HEK293 (cell line): ENCODE results near the gene LAMA1.

Experiments used
- CTCF ChIA-PET: fragments of 350-600 bp; formaldehyde crosslinking; extraction: SDS; loops from one replicate; lab custom pipeline; 2021; ENCODE audit warnings: antibody characterized with exemption; lab: Yijun Ruan, JAX
- POLR2A ChIA-PET: fragments of 300-600 bp; formaldehyde crosslinking; extraction: SDS; loops from one replicate; lab custom pipeline; 2020; ENCODE audit warnings: antibody characterized with exemption, inconsistent platforms; lab: Yijun Ruan, JAX
- H3K27ac ChIP-seq: fragments of 200-500 bp; sonication (Bioruptor generic); 2 replicates; pipeline ENCODE4 v1.5.1; 2014; ENCODE audit warnings: low read depth, low read length, control low read depth, inconsistent platforms; ENCODE audit errors: extremely low read depth
- H3K36me3 ChIP-seq, 2 experiments: fragments of 200-500 bp in 1 of 2; sonication (Bioruptor generic) in 1 of 2; 1 replicate in 1 of 2; 2 replicates in 1 of 2; pipeline ENCODE4 v1.5.1; 2014 to 2017; ENCODE audit warnings: inconsistent platforms in 2 of 2, low read length in 2 of 2; ENCODE audit not compliant: control insufficient read depth in 2 of 2, insufficient read depth in 1 of 2
- H3K4me1 ChIP-seq: fragments of 200-500 bp; sonication (Bioruptor generic); 2 replicates; pipeline ENCODE4 v1.5.1; 2014; ENCODE audit warnings: mild to moderate bottlenecking, low read length, inconsistent platforms; ENCODE audit not compliant: control insufficient read depth, insufficient read depth
- H3K4me3 ChIP-seq: 2 replicates; pipeline ENCODE4 v1.5.1; 2011; ENCODE audit warnings: low read depth, mild to moderate bottlenecking, control low read depth, low read length, moderate library complexity
- H3K9me3 ChIP-seq: fragments of 200-500 bp; sonication (Bioruptor generic); 2 replicates; pipeline ENCODE4 v1.5.1; 2014; ENCODE audit warnings: low read depth, low read length, inconsistent platforms; ENCODE audit not compliant: control insufficient read depth, insufficient read depth
- EGR2 ChIP-seq: fragments of 450-650 bp; formaldehyde crosslinking; IDR thresholded peaks from 2 replicates; pipeline ENCODE4 v1.5.1; 2016; ENCODE audit warnings: low read depth, missing biosample characterization, missing genetic modification characterization
- GLIS1 ChIP-seq: fragments of 450-650 bp; formaldehyde crosslinking; IDR thresholded peaks from 2 replicates; pipeline ENCODE4 v1.5.1; 2016; ENCODE audit warnings: missing biosample characterization, missing genetic modification characterization
- KLF9 ChIP-seq: fragments of 450-650 bp; formaldehyde crosslinking; IDR thresholded peaks from 2 replicates; pipeline ENCODE4 v1.5.1; 2016; ENCODE audit warnings: missing biosample characterization, missing genetic modification characterization, low read depth
- OVOL3 ChIP-seq: fragments of 450-650 bp; formaldehyde crosslinking; IDR thresholded peaks from 2 replicates; pipeline ENCODE4 v1.5.1; 2016; ENCODE audit warnings: missing biosample characterization, missing genetic modification characterization
- SETDB1 ChIP-seq: IDR thresholded peaks from one replicate; pipeline ENCODE4 v1.6.1; 2017; ENCODE audit warnings: mild to moderate bottlenecking, low read length, moderate library complexity, mixed read lengths; ENCODE audit not compliant: insufficient read length
- SP2 ChIP-seq: fragments of 450-650 bp; formaldehyde crosslinking; IDR thresholded peaks from 2 replicates; pipeline ENCODE4 v1.5.1; 2016; ENCODE audit warnings: missing biosample characterization, missing genetic modification characterization
- ZBTB6 ChIP-seq: fragments of 450-650 bp; formaldehyde crosslinking; IDR thresholded peaks from 2 replicates; pipeline ENCODE4 v1.5.1; 2017; ENCODE audit warnings: missing biosample characterization, missing genetic modification characterization
- ZEB2 ChIP-seq: fragments of 450-650 bp; formaldehyde crosslinking; IDR thresholded peaks from 2 replicates; pipeline ENCODE4 v1.5.1; 2016; ENCODE audit warnings: missing biosample characterization, missing genetic modification characterization
- ZNF132 ChIP-seq: fragments of 450-650 bp; formaldehyde crosslinking; IDR thresholded peaks from 2 replicates; pipeline ENCODE4 v1.5.1; 2017; ENCODE audit warnings: missing biosample characterization, missing genetic modification characterization, borderline replicate concordance
- ZNF214 ChIP-seq: fragments of 450-650 bp; formaldehyde crosslinking; IDR thresholded peaks from 2 replicates; pipeline ENCODE4 v1.5.1; 2017; ENCODE audit warnings: missing biosample characterization, mild to moderate bottlenecking, missing genetic modification characterization, borderline replicate concordance
- ZNF266 ChIP-seq: fragments of 450-650 bp; formaldehyde crosslinking; IDR thresholded peaks from 2 replicates; pipeline ENCODE4 v1.5.1; 2016; ENCODE audit warnings: missing biosample characterization, missing genetic modification characterization, low read depth
- ZNF394 ChIP-seq: fragments of 450-650 bp; formaldehyde crosslinking; IDR thresholded peaks from 2 replicates; pipeline ENCODE4 v1.5.1; 2016; ENCODE audit warnings: missing biosample characterization, missing genetic modification characterization, mild to moderate bottlenecking, moderate library complexity, borderline replicate concordance
- ZNF610 ChIP-seq: fragments of 450-650 bp; formaldehyde crosslinking; IDR thresholded peaks from 2 replicates; pipeline ENCODE4 v1.5.1; 2016; ENCODE audit warnings: missing biosample characterization, missing genetic modification characterization, borderline replicate concordance
- ZNF777 ChIP-seq: fragments of 450-650 bp; formaldehyde crosslinking; IDR thresholded peaks from 2 replicates; pipeline ENCODE4 v1.5.1; 2017; ENCODE audit warnings: missing biosample characterization, missing genetic modification characterization, borderline replicate concordance
- ZNF837 ChIP-seq: fragments of 450-650 bp; formaldehyde crosslinking; IDR thresholded peaks from 2 replicates; pipeline ENCODE4 v1.5.1; 2016; ENCODE audit warnings: missing biosample characterization, missing genetic modification characterization
- ZSCAN23 ChIP-seq: fragments of 450-650 bp; formaldehyde crosslinking; IDR thresholded peaks from 2 replicates; pipeline ENCODE4 v1.5.1; 2016; ENCODE audit warnings: missing biosample characterization, missing genetic modification characterization
- ZXDB ChIP-seq: fragments of 450-650 bp; formaldehyde crosslinking; IDR thresholded peaks from 2 replicates; pipeline ENCODE4 v1.5.1; 2016; ENCODE audit warnings: missing biosample characterization, missing genetic modification characterization
- TF ChIP-seq, protein P1 (sequence below): fragments of 450-650 bp; formaldehyde crosslinking; IDR thresholded peaks from 2 replicates; pipeline ENCODE4 v1.5.1; 2016; ENCODE audit warnings: missing biosample characterization, missing genetic modification characterization, borderline replicate concordance
- TF ChIP-seq, protein P2 (sequence below): fragments of 450-650 bp; formaldehyde crosslinking; IDR thresholded peaks from 2 replicates; pipeline ENCODE4 v1.5.1; 2017; ENCODE audit warnings: missing biosample characterization, missing genetic modification characterization

Gene LAMA1

DNA sequence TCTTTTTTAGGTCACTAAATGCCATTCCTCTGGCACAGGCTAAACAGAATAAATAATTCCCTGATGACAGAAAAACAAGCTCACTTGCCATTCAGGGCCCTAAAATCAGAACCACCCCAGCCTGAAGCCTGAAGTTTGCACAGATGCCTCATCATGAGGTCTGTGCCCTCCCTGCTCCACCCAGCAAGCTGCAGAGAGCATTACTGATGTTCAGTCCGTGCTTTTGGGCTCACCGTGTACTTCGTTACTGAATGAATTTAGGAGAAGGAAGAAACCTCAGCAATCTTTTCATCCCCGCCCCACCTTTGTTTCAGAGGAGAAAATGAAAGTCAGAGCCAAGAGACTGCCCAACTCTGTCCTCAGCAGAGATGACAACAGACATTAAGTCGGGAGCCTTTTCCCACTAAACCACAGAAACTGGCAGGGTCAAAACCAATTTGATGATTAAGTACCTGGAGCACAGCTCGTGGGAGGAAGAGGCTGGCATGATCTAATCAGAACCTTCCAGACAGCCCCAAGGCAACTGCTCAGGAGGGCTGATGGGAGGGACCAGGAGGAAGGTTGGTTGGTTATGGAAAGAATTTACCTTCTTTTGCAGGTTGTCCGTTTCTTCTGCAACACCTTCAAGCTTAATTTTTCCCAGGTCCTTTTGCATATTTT is 122.7 kb downstream of the LAMA1 start (continued):
- TF ChIP-seq, protein P1, sequence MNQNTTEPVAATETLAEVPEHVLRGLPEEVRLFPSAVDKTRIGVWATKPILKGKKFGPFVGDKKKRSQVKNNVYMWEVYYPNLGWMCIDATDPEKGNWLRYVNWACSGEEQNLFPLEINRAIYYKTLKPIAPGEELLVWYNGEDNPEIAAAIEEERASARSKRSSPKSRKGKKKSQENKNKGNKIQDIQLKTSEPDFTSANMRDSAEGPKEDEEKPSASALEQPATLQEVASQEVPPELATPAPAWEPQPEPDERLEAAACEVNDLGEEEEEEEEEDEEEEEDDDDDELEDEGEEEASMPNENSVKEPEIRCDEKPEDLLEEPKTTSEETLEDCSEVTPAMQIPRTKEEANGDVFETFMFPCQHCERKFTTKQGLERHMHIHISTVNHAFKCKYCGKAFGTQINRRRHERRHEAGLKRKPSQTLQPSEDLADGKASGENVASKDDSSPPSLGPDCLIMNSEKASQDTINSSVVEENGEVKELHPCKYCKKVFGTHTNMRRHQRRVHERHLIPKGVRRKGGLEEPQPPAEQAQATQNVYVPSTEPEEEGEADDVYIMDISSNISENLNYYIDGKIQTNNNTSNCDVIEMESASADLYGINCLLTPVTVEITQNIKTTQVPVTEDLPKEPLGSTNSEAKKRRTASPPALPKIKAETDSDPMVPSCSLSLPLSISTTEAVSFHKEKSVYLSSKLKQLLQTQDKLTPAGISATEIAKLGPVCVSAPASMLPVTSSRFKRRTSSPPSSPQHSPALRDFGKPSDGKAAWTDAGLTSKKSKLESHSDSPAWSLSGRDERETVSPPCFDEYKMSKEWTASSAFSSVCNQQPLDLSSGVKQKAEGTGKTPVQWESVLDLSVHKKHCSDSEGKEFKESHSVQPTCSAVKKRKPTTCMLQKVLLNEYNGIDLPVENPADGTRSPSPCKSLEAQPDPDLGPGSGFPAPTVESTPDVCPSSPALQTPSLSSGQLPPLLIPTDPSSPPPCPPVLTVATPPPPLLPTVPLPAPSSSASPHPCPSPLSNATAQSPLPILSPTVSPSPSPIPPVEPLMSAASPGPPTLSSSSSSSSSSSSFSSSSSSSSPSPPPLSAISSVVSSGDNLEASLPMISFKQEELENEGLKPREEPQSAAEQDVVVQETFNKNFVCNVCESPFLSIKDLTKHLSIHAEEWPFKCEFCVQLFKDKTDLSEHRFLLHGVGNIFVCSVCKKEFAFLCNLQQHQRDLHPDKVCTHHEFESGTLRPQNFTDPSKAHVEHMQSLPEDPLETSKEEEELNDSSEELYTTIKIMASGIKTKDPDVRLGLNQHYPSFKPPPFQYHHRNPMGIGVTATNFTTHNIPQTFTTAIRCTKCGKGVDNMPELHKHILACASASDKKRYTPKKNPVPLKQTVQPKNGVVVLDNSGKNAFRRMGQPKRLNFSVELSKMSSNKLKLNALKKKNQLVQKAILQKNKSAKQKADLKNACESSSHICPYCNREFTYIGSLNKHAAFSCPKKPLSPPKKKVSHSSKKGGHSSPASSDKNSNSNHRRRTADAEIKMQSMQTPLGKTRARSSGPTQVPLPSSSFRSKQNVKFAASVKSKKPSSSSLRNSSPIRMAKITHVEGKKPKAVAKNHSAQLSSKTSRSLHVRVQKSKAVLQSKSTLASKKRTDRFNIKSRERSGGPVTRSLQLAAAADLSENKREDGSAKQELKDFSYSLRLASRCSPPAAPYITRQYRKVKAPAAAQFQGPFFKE (tag by site-specific recombination), result no peak
- no peak for TF ChIP-seq ZXDB (tag by site-specific recombination)
- TF ChIP-seq SETDB1, result no peak
- no peak for TF ChIP-seq OVOL3 (tag by site-specific recombination)
- TF ChIP-seq ZBTB6, result no peak
- no peak for TF ChIP-seq ZNF610 (tag by site-specific recombination)
- TF ChIP-seq ZNF837 (tag by site-specific recombination), result no peak
- no peak for TF ChIP-seq ZEB2
- TF ChIP-seq SP2 (tag by site-specific recombination), result no peak
- no peak for TF ChIP-seq ZSCAN23 (tag by site-specific recombination)
- no peak for TF ChIP-seq EGR2 (tag by site-specific recombination)

GRCh38 chr18:6994056-6994770 is 123.4 kb downstream of the LAMA1 start:
- Histone ChIP-seq H3K4me3 (no peak overlapping the region), H3K4me1 (no peaks in the 10 kb centered on the region), H3K9me3 (no peaks in the 10 kb centered on the region), H3K27ac (no peak overlapping the region), H3K36me3 (peaks cover 0 to 7% of the 10 kb centered on the region in 2 experiments; a peak in 2 of 3 replicates)
- TF ChIP-seq ZNF132 (tag by site-specific recombination) (no peak), ZNF266 (no peak), GLIS1 (tag by site-specific recombination) (no peak), ZNF214 (no peak), ZNF394 (no peak), EGR2 (tag by site-specific recombination) (no peak), SP2 (tag by site-specific recombination) (no peak), ZNF777 (no peak), OVOL3 (tag by site-specific recombination) (no peak), KLF9 (no peak)
- TF ChIP-seq, protein P2, sequence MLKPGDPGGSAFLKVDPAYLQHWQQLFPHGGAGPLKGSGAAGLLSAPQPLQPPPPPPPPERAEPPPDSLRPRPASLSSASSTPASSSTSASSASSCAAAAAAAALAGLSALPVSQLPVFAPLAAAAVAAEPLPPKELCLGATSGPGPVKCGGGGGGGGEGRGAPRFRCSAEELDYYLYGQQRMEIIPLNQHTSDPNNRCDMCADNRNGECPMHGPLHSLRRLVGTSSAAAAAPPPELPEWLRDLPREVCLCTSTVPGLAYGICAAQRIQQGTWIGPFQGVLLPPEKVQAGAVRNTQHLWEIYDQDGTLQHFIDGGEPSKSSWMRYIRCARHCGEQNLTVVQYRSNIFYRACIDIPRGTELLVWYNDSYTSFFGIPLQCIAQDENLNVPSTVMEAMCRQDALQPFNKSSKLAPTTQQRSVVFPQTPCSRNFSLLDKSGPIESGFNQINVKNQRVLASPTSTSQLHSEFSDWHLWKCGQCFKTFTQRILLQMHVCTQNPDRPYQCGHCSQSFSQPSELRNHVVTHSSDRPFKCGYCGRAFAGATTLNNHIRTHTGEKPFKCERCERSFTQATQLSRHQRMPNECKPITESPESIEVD (tag by site-specific recombination), result no peak
- CTCF ChIA-PET, result interaction anchor here (0.6 to 1.3 kb wide), 7 partner anchors 11 to 142 kb away, joined by 3 to 5 read pairs (median 3); no protein-coding TSS in a partner anchor
- POLR2A ChIA-PET, result interaction anchor here (1.0 kb wide), 1 partner anchor 18 kb away, joined by 3 read pairs; no protein-coding TSS in a partner anchor
